HG03521 (cell line): ENCODE results near the gene NSUN4.
"Not testable (repeated sequence)": the region's sequence is repeated elsewhere in the genome, so short reads cannot be mapped to it uniquely, and the experiment has no call there.

Experiments used
- ATAC-seq: cut with Tn5 transposase; IDR thresholded peaks from one replicate; pipeline ENCODE4 v1.9.1; 2021; ENCODE audit warnings: mild to moderate bottlenecking, moderate library complexity; ENCODE audit not compliant: unreplicated experiment

Gene NSUN4

GRCh38 chr1:46340404-46341221, at the start of gene NSUN4:
Gene NSUN4 (plus strand): TSS chr1:46340807. CDS start chr1:46340827, 20 bp downstream.
- peak; percentile 58 for ATAC-seq

GRCh38 chr1:46295306-46295705, 45.3 kb upstream of the NSUN4 start:
- ATAC-seq = no peak

GRCh38 chr1:46298387-46298786, 42.2 kb upstream of the NSUN4 start:
- ATAC-seq = no peak

GRCh38 chr1:46300673-46301405, 39.8 kb upstream of the NSUN4 start:
- ATAC-seq = no peak

GRCh38 chr1:46301406-46301807, 39.2 kb upstream of the NSUN4 start:
- ATAC-seq = no peak

- ATAC-seq = peak; percentile 29
Observed at GRCh38 chr1:46301808-46302640, 38.6 kb upstream of the NSUN4 start.

- ATAC-seq = peak; percentile 6
Observed at GRCh38 chr1:46302641-46303037, 38.0 kb upstream of the NSUN4 start.

- ATAC-seq = peak; percentile 72
Observed at GRCh38 chr1:46303038-46303871, 37.4 kb upstream of the NSUN4 start, which contains the start of the genes LRRC41 and UQCRH. Gene LRRC41 (minus strand): TSS chr1:46303616. CDS start chr1:46303322, 294 bp downstream. Gene UQCRH (plus strand): TSS chr1:46303698. CDS start chr1:46303767, 69 bp downstream.

GRCh38 chr1:46303872-46304326, 36.7 kb upstream of the NSUN4 start:
- no peak for ATAC-seq

GRCh38 chr1:46306159-46306530, 34.5 kb upstream of the NSUN4 start:
- ATAC-seq = no peak

GRCh38 chr1:46309401-46310159, 31.0 kb upstream of the NSUN4 start:
- ATAC-seq = no peak

GRCh38 chr1:46310321-46310720, 30.3 kb upstream of the NSUN4 start:
- ATAC-seq = no peak

- no peak for ATAC-seq
Observed at GRCh38 chr1:46315669-46316403, 24.8 kb upstream of the NSUN4 start.

GRCh38 chr1:46317323-46317722, 23.3 kb upstream of the NSUN4 start:
- ATAC-seq = no peak

GRCh38 chr1:46319301-46319700, 21.3 kb upstream of the NSUN4 start:
- ATAC-seq = not testable (repeated sequence)

GRCh38 chr1:46319960-46320914, 20.4 kb upstream of the NSUN4 start:
- ATAC-seq = not testable (repeated sequence)

- not testable (repeated sequence) for ATAC-seq
Observed at GRCh38 chr1:46322191-46322590, 18.4 kb upstream of the NSUN4 start.
